ENCODE measurements around the gene LRCH4. TPM values are rescaled to one million over a fixed set of nuclear protein-coding genes. Genes with fewer than 3 reads are reported as not detected.

LRCH4 gene
- total and polyA plus RNA-seq, 2 of the 13 experiments (the other 11 are each of a cell fraction or from before 2014, with no cell fraction given): 7.0 to 9.3 TPM

GRCh38 chr7:100568176-100568895 is 17.6 kb downstream of the LRCH4 start (continued):
- TF ChIP-seq STAG1 (CRISPR knock-in tag; IDR thresholded peaks at IDR 0.05): no peak; the same call in 1 of the 2 replicates
- TF ChIP-seq ZSCAN29 (CRISPR knock-in tag; conservative IDR thresholded peaks at IDR 0.05): peak; percentile 56
- peak; percentile 79; the same call in 1 of the 2 replicates for TF ChIP-seq ZHX1 (CRISPR knock-in tag; IDR thresholded peaks at IDR 0.05; ENCODE audit: low read depth)
- TF ChIP-seq FOXP4 (CRISPR knock-in tag; IDR thresholded peaks at IDR 0.05): 0 out of 2 replicates have a peak, but pooled peaks have one; percentile 18
- no peak for TF ChIP-seq MBNL3 (CRISPR knock-in tag; conservative IDR thresholded peaks at IDR 0.05)
- peak; percentile 70 for TF ChIP-seq BHLHE40 (IDR thresholded peaks at IDR 0.05; ENCODE audit: low read length)
- no peak for TF ChIP-seq ZNF496 (CRISPR knock-in tag; IDR thresholded peaks at IDR 0.05; ENCODE audit: insufficient replicate concordance)
- 0 out of 2 replicates have a peak, but pooled peaks have one; percentile 3 for TF ChIP-seq ZNF7 (CRISPR knock-in tag; IDR thresholded peaks at IDR 0.05)
- TF ChIP-seq NFIC (IDR thresholded peaks at IDR 0.05; ENCODE audit: low read length): no peak
- TF ChIP-seq SRSF9 (IDR thresholded peaks at IDR 0.05; ENCODE audit: borderline replicate concordance, insufficient read depth, low read depth, low read length, poor library complexity, severe bottlenecking): no peak
- no peak for TF ChIP-seq ZNF597 (CRISPR knock-in tag; IDR thresholded peaks at IDR 0.05)
- TF ChIP-seq SP1 (IDR thresholded peaks at IDR 0.05): no peak
- TF ChIP-seq SP1 (CRISPR knock-in tag; IDR thresholded peaks at IDR 0.05): no peak; the same call in 1 of the 2 replicates
- no peak for TF ChIP-seq RNF219 (CRISPR knock-in tag; IDR thresholded peaks at IDR 0.05)
- TF ChIP-seq YEATS4 (CRISPR knock-in tag; IDR thresholded peaks at IDR 0.05; ENCODE audit: borderline replicate concordance): peak; percentile 84
- no peak; the same call in 1 of the 2 replicates for TF ChIP-seq TCF7 (IDR thresholded peaks at IDR 0.05; ENCODE audit: low read depth)
- TF ChIP-seq EP300 (IDR thresholded peaks at IDR 0.05; ENCODE audit: low read depth in 2 of 2, low read length in 2 of 2): peak; percentile 72 to 79
- peak; percentile 43; the same call in 1 of the 2 replicates for TF ChIP-seq EP300 (CRISPR knock-in tag; IDR thresholded peaks at IDR 0.05; ENCODE audit: borderline replicate concordance)
- peak; percentile 78; the same call in 1 of the 2 replicates for TF ChIP-seq ZFP37 (CRISPR knock-in tag; IDR thresholded peaks at IDR 0.05; ENCODE audit: borderline replicate concordance)
- peak; percentile 77 for TF ChIP-seq EHMT2 (IDR thresholded peaks at IDR 0.05; ENCODE audit: borderline replicate concordance, low read depth, low read length)
- no peak for TF ChIP-seq NFE2 (CRISPR knock-in tag; IDR thresholded peaks at IDR 0.05)
- peak; percentile 15; the same call in 1 of the 2 replicates for TF ChIP-seq KDM4B (CRISPR knock-in tag; IDR thresholded peaks at IDR 0.05)

Measured in HepG2 (cell line).